OCI-LY1 (cell line): ENCODE measurements around the gene DPP9.

Experiments used
- H2AFZ ChIP-seq: fragments of 200-600 bp; sonication (generic), shearing (Covaris generic); 2 replicates; pipeline ENCODE4 v1.6.0; 2014; ENCODE audit warnings: antibody characterized with exemption, mild to moderate bottlenecking, low read length
- H3F3A ChIP-seq: fragments of 200-600 bp; sonication (generic), shearing (Covaris generic); 2 replicates; pipeline ENCODE4 v1.6.0; 2014; ENCODE audit warnings: mild to moderate bottlenecking, antibody characterized with exemption, low read length, moderate library complexity; ENCODE audit not compliant: insufficient read depth
- H3K27ac ChIP-seq: fragments of 200-600 bp; sonication (generic); 2 replicates; pipeline ENCODE4 v1.5.1; 2014; ENCODE audit warnings: low read length, mixed run types, mild to moderate bottlenecking, low read depth; ENCODE audit not compliant: poor library complexity, severe bottlenecking
- H3K27me3 ChIP-seq: fragments of 200-600 bp; sonication (generic); 2 replicates; pipeline ENCODE4 v1.6.0; 2014; ENCODE audit warnings: antibody characterized with exemption, mild to moderate bottlenecking, low read length, moderate library complexity; ENCODE audit not compliant: insufficient read depth
- H3K36me3 ChIP-seq: fragments of 200-600 bp; sonication (generic); 2 replicates; pipeline ENCODE4 v1.6.1; 2014; ENCODE audit warnings: mild to moderate bottlenecking, antibody characterized with exemption, low read length, moderate library complexity, mixed read lengths; ENCODE audit not compliant: insufficient read depth
- H3K4me1 ChIP-seq: fragments of 200-600 bp; sonication (generic); 2 replicates; pipeline ENCODE4 v1.5.1; 2014; ENCODE audit warnings: mild to moderate bottlenecking, low read length, moderate library complexity; ENCODE audit not compliant: insufficient read depth, severe bottlenecking
- H3K4me2 ChIP-seq: fragments of 200-600 bp; sonication (generic), shearing (Covaris generic); 2 replicates; pipeline ENCODE4 v1.6.1; 2014; ENCODE audit warnings: low read length
- H3K4me3 ChIP-seq: fragments of 200-600 bp; sonication (generic); 2 replicates; pipeline ENCODE4 v1.5.1; 2014; ENCODE audit warnings: low read length, low read depth, mild to moderate bottlenecking, mixed read lengths; ENCODE audit not compliant: poor library complexity, severe bottlenecking
- H3K79me2 ChIP-seq: fragments of 200-600 bp; shearing (Covaris generic); 2 replicates; pipeline ENCODE4 v1.6.1; 2016; ENCODE audit warnings: mixed run types, low read length, mixed read lengths; ENCODE audit not compliant: insufficient read depth
- H3K9ac ChIP-seq: fragments of 200-600 bp; sonication (generic), shearing (Covaris generic); 2 replicates; pipeline ENCODE4 v1.6.1; 2014; ENCODE audit warnings: mild to moderate bottlenecking, low read length, mixed read lengths
- H3K9me2 ChIP-seq: fragments of 200-600 bp; sonication (generic), shearing (Covaris generic); 2 replicates; pipeline ENCODE4 v1.6.1; 2014; ENCODE audit warnings: low read depth, mild to moderate bottlenecking, low read length, mixed read lengths
- H3K9me3 ChIP-seq: fragments of 200-600 bp; shearing (Covaris generic); 2 replicates; pipeline ENCODE4 v1.6.1; 2014; ENCODE audit warnings: low read length, mixed read lengths
- H4K20me1 ChIP-seq: fragments of 200-600 bp; sonication (generic), shearing (Covaris generic); 2 replicates; pipeline ENCODE4 v1.6.0; 2016; ENCODE audit warnings: mild to moderate bottlenecking, low read length; ENCODE audit not compliant: insufficient read depth
- CTCF ChIP-seq: fragments of 200-600 bp; sonication (generic), shearing (Covaris generic); IDR thresholded peaks from 2 replicates; pipeline ENCODE4 v1.5.1; 2017; ENCODE audit warnings: mild to moderate bottlenecking, antibody characterized with exemption, low read length, moderate library complexity, mixed read lengths
- EZH2 ChIP-seq: fragments of 200-600 bp; sonication (generic), shearing (Covaris generic); IDR thresholded peaks from 2 replicates; pipeline ENCODE4 v1.8.0; 2017; ENCODE audit warnings: borderline replicate concordance, mixed run types, mild to moderate bottlenecking, antibody characterized with exemption, low read length, moderate library complexity, mixed read lengths

Gene DPP9

GRCh38 chr19:4650159-4650558 is 73.5 kb downstream of the DPP9 start:
- H3K9me3 ChIP-seq = no peaks in the 10 kb centered on the region
- no peak overlapping the region for H2AFZ ChIP-seq
- peaks cover 27% of the 10 kb centered on the region for H3K4me1 ChIP-seq
- no peak overlapping the region for H3K4me3 ChIP-seq
- peaks cover 11% of the 10 kb centered on the region; the same call in 1 of the 2 replicates for H3K36me3 ChIP-seq
- H3K9me2 ChIP-seq = no peaks in the 10 kb centered on the region
- H3K27ac ChIP-seq = no peak overlapping the region
- no peaks in the 10 kb centered on the region for H3K79me2 ChIP-seq
- H3F3A ChIP-seq = no peaks in the 10 kb centered on the region
- no peak for TF ChIP-seq CTCF
- no peak for TF ChIP-seq EZH2
- no peaks in the 10 kb centered on the region for H4K20me1 ChIP-seq
- H3K9ac ChIP-seq = no peak overlapping the region
- no peaks in the 10 kb centered on the region for H3K27me3 ChIP-seq
- H3K4me2 ChIP-seq = no peak overlapping the region

GRCh38 chr19:4649392-4650047 is 74.1 kb downstream of the DPP9 start:
- Histone ChIP-seq H3K27me3 (no peaks in the 10 kb centered on the region), H3K27ac (no peak overlapping the region), H3K4me2 (no peak overlapping the region), H4K20me1 (no peaks in the 10 kb centered on the region), H2AFZ (no peak overlapping the region), H3K79me2 (no peaks in the 10 kb centered on the region), H3F3A (no peaks in the 10 kb centered on the region), H3K4me3 (no peak overlapping the region), H3K4me1 (peaks cover 20% of the 10 kb centered on the region), H3K9me2 (no peaks in the 10 kb centered on the region), H3K9ac (no peak overlapping the region), H3K9me3 (no peaks in the 10 kb centered on the region), H3K36me3 (peaks cover 11% of the 10 kb centered on the region; the same call in 1 of the 2 replicates)
- no peak for TF ChIP-seq EZH2
- TF ChIP-seq CTCF = no peak

- Histone ChIP-seq H3K79me2 (no peaks in the 10 kb centered on the region), H3K9me2 (no peaks in the 10 kb centered on the region), H3K4me3 (no peak overlapping the region), H4K20me1 (no peaks in the 10 kb centered on the region), H3K9me3 (no peaks in the 10 kb centered on the region), H3K4me1 (peaks cover 12% of the 10 kb centered on the region), H3K27ac (peak overlapping the region; percentile 46), H3K27me3 (no peaks in the 10 kb centered on the region), H3K9ac (peak overlapping the region; percentile 20; the same call in 1 of the 2 replicates), H2AFZ (no peak overlapping the region), H3F3A (no peaks in the 10 kb centered on the region), H3K36me3 (peaks cover 11% of the 10 kb centered on the region; the same call in 1 of the 2 replicates), H3K4me2 (peak overlapping the region; percentile 37; the same call in 1 of the 2 replicates)
- peak; percentile 42; the same call in 1 of the 2 replicates for TF ChIP-seq CTCF
- no peak for TF ChIP-seq EZH2
Observed at GRCh38 chr19:4647676-4648644, 75.7 kb downstream of the DPP9 start.
